Middle frontal gyrus (tissue), 1 donor: ENCODE measurements around the gene TMEM184A.
"Not testable (repeated sequence)": the region's sequence is repeated elsewhere in the genome, so short reads cannot be mapped to it uniquely, and the experiment has no call there.

ENCODE experiments used
- DNase-seq: peaks from one replicate; pipeline ENCODE4 v3.0.0-alpha.2; 2015; ENCODE audit warnings: low spot score; ENCODE audit errors: extremely low spot score

Gene TMEM184A

GRCh38 chr7:1529383-1530116 is 26.5 kb downstream of the TMEM184A start:
- DNase-seq = no peak

- no peak for DNase-seq
Measured at GRCh38 chr7:1526271-1526754, 29.7 kb downstream of the TMEM184A start.

GRCh38 chr7:1525409-1525808 is 30.6 kb downstream of the TMEM184A start:
- DNase-seq = no peak

GRCh38 chr7:1523844-1524243 is 32.2 kb downstream of the TMEM184A start:
- DNase-seq = no peak

- DNase-seq = no peak
Measured at GRCh38 chr7:1523208-1523607, 32.8 kb downstream of the TMEM184A start.

GRCh38 chr7:1521456-1521855 is 34.5 kb downstream of the TMEM184A start:
- no peak for DNase-seq

- no peak for DNase-seq
Measured at GRCh38 chr7:1520539-1521234, 35.3 kb downstream of the TMEM184A start.

GRCh38 chr7:1519322-1519922 is 36.6 kb downstream of the TMEM184A start:
- DNase-seq = not testable (repeated sequence)

GRCh38 chr7:1516586-1517251 is 39.3 kb downstream of the TMEM184A start:
- no peak for DNase-seq

GRCh38 chr7:1515509-1515967 is 40.5 kb downstream of the TMEM184A start:
- DNase-seq = not testable (repeated sequence)

GRCh38 chr7:1514995-1515401 is 41.0 kb downstream of the TMEM184A start:
- no peak for DNase-seq

GRCh38 chr7:1514407-1514806 is 41.6 kb downstream of the TMEM184A start:
- DNase-seq = no peak

GRCh38 chr7:1513657-1514095 is 42.3 kb downstream of the TMEM184A start:
- DNase-seq = no peak

- DNase-seq = peak; percentile 64
Measured at GRCh38 chr7:1512781-1513656, 43.0 kb downstream of the TMEM184A start.

GRCh38 chr7:1511444-1512422 is 44.3 kb downstream of the TMEM184A start:
- no peak for DNase-seq

- DNase-seq = no peak
Measured at GRCh38 chr7:1510780-1511154, 45.2 kb downstream of the TMEM184A start.

GRCh38 chr7:1509226-1509625 is 46.8 kb downstream of the TMEM184A start:
- DNase-seq = no peak

GRCh38 chr7:1508277-1508758 is 47.7 kb downstream of the TMEM184A start:
- no peak for DNase-seq
